ENCODE results near the gene BMP7.

BMP7 gene

DNA sequence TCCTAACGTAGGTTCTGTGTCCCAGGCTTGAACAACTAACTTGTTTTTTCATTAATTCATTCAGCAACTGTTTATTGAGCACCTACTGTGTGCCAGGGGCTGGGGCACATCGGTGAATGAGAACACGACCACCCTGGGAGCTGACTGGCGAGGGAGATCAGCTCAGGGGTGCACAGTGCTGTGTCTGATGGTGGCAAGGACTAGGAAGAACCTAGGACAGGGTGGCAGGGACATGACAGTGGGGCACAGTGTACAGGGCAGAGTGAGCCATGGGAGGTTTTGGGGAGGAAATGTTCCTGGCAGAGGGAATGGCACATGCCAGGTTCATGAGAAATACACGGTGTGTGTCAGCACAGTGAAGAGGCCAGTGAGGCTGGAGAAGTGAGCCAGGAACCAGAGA, 76.7 kb downstream of the BMP7 start (continued):
- TF ChIP-seq, protein P1, sequence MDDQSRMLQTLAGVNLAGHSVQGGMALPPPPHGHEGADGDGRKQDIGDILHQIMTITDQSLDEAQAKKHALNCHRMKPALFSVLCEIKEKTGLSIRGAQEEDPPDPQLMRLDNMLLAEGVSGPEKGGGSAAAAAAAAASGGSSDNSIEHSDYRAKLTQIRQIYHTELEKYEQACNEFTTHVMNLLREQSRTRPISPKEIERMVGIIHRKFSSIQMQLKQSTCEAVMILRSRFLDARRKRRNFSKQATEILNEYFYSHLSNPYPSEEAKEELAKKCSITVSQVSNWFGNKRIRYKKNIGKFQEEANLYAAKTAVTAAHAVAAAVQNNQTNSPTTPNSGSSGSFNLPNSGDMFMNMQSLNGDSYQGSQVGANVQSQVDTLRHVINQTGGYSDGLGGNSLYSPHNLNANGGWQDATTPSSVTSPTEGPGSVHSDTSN (CRISPR knock-in tag; IDR thresholded peaks at IDR 0.05), result no peak
- TF ChIP-seq ZNF624 (tag by site-specific recombination; IDR thresholded peaks at IDR 0.05) (no peak), REPIN1 (tag by site-specific recombination; IDR thresholded peaks at IDR 0.05; ENCODE audit: low read depth) (no peak), TCF7L2 (IDR thresholded peaks at IDR 0.05; ENCODE audit: borderline replicate concordance, low read depth, low read length) (no peak), ZNF610 (tag by site-specific recombination; IDR thresholded peaks at IDR 0.05; ENCODE audit: borderline replicate concordance) (no peak)

DNA sequence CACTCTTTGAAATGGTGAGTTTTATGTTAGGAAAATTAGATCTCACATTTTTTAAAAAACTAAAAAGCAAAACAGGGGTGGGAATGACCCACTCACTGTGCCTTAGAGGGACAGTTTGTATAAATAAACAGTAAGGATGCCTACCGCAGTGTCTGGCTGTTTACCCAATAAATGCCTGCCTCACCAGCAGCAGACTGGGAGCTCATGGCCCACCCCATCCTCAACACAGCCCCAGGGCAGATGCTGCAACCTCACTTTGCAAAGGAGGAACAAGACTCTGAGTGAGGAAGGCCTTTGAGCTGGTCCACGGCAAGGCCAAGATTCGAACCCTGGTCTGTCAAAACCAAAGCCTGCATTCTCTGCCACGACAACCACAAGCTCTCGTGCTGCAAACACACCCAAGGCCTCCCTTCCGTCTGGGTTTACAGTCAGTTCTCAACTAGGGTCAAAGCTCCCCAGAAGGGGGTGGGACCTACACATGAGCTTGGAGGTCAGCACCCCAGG, 77.8 kb downstream of the BMP7 start:
- TF ChIP-seq, protein P2, sequence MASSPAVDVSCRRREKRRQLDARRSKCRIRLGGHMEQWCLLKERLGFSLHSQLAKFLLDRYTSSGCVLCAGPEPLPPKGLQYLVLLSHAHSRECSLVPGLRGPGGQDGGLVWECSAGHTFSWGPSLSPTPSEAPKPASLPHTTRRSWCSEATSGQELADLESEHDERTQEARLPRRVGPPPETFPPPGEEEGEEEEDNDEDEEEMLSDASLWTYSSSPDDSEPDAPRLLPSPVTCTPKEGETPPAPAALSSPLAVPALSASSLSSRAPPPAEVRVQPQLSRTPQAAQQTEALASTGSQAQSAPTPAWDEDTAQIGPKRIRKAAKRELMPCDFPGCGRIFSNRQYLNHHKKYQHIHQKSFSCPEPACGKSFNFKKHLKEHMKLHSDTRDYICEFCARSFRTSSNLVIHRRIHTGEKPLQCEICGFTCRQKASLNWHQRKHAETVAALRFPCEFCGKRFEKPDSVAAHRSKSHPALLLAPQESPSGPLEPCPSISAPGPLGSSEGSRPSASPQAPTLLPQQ (tag by site-specific recombination; IDR thresholded peaks at IDR 0.05), result no peak
- TF ChIP-seq ZNF585B (tag by site-specific recombination; IDR thresholded peaks at IDR 0.05) (no peak), ZFP3 (tag by site-specific recombination; IDR thresholded peaks at IDR 0.05; ENCODE audit: low read depth) (no peak), ZNF426 (tag by site-specific recombination; IDR thresholded peaks at IDR 0.05) (no peak), ZBTB21 (tag by site-specific recombination; IDR thresholded peaks at IDR 0.05) (no peak), ZSCAN16 (tag by site-specific recombination; IDR thresholded peaks at IDR 0.05) (no peak), ZNF626 (tag by site-specific recombination; IDR thresholded peaks at IDR 0.05) (no peak), ZNF140 (tag by site-specific recombination; IDR thresholded peaks at IDR 0.05) (no peak), TCF7L2 (IDR thresholded peaks at IDR 0.05; ENCODE audit: borderline replicate concordance, low read depth, low read length) (no peak), ZNF10 (tag by site-specific recombination; IDR thresholded peaks at IDR 0.05) (no peak), ZNF510 (tag by site-specific recombination; IDR thresholded peaks at IDR 0.05; ENCODE audit: insufficient replicate concordance) (no peak)
- TF ChIP-seq, protein P3, sequence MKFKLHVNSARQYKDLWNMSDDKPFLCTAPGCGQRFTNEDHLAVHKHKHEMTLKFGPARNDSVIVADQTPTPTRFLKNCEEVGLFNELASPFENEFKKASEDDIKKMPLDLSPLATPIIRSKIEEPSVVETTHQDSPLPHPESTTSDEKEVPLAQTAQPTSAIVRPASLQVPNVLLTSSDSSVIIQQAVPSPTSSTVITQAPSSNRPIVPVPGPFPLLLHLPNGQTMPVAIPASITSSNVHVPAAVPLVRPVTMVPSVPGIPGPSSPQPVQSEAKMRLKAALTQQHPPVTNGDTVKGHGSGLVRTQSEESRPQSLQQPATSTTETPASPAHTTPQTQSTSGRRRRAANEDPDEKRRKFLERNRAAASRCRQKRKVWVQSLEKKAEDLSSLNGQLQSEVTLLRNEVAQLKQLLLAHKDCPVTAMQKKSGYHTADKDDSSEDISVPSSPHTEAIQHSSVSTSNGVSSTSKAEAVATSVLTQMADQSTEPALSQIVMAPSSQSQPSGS (tag by site-specific recombination; IDR thresholded peaks at IDR 0.05; ENCODE audit: low read depth), result no peak
- no peak overlapping the region for H3K4me3 ChIP-seq (ENCODE audit: low read depth, low read length)
- no peaks in the 10 kb centered on the region for H3K4me1 ChIP-seq (ENCODE audit: control insufficient read depth, insufficient read depth, low read length)
- no peak overlapping the region for H3K27ac ChIP-seq (ENCODE audit: extremely low read depth, low read depth, low read length)
- ChIA-PET CTCF (no interaction called here), POLR2A (no interaction called here)
- no peaks in the 10 kb centered on the region for H3K9me3 ChIP-seq (ENCODE audit: control insufficient read depth, insufficient read depth, low read depth, low read length)
- H3K36me3 ChIP-seq (ENCODE audit: control insufficient read depth in 2 of 2, insufficient read depth in 1 of 2, low read length in 2 of 2), result peaks cover 0 to 6% of the 10 kb centered on the region in 2 experiments; a peak in 1 of 3 replicates

DNA sequence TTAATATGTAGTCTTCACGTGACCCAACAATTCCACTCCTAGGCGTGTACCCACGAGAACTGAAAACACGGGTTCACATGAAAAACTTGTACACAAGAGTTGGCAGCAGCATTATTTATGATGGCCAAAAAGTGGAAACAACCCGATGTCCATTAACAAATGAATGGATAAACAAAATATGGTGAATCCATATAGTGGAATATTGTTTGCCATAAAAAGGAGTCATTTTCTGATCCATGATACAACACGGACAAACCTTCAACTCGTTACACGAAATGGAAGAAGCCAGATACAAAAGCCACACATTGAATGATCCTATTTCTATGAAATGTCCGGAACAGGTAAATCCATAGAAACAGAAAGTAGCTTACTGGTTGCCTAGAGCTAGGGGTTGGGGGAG, 78.4 kb downstream of the BMP7 start:
- Histone ChIP-seq H3K9me3 (ENCODE audit: control insufficient read depth, insufficient read depth, low read depth, low read length) (no peaks in the 10 kb centered on the region), H3K27ac (ENCODE audit: extremely low read depth, low read depth, low read length) (no peak overlapping the region), H3K36me3 (ENCODE audit: control insufficient read depth in 2 of 2, insufficient read depth in 1 of 2, low read length in 2 of 2) (peaks cover 0 to under 1% of the 10 kb centered on the region in 2 experiments; a peak in 1 of 3 replicates), H3K4me1 (ENCODE audit: control insufficient read depth, insufficient read depth, low read length) (no peaks in the 10 kb centered on the region), H3K4me3 (ENCODE audit: low read depth, low read length) (no peak overlapping the region)
- CTCF ChIA-PET, result no interaction called here
- POLR2A ChIA-PET, result no interaction called here
- TF ChIP-seq ZNF768 (tag by site-specific recombination; IDR thresholded peaks at IDR 0.05) (no peak), ZNF624 (tag by site-specific recombination; IDR thresholded peaks at IDR 0.05) (no peak), ZNF146 (tag by site-specific recombination; IDR thresholded peaks at IDR 0.05) (no peak), ZNF274 (IDR thresholded peaks at IDR 0.05; ENCODE audit: low read length) (no peak), ZNF274 (tag by site-specific recombination; IDR thresholded peaks at IDR 0.05; ENCODE audit: borderline replicate concordance) (no peak), ZNF560 (tag by site-specific recombination; IDR thresholded peaks at IDR 0.05; ENCODE audit: borderline replicate concordance) (no peak), ZNF140 (tag by site-specific recombination; IDR thresholded peaks at IDR 0.05) (0 out of 2 replicates have a peak, but pooled peaks have one; percentile 43), KLF9 (tag by site-specific recombination; IDR thresholded peaks at IDR 0.05; ENCODE audit: low read depth) (no peak)
- TF ChIP-seq, protein P2 (tag by site-specific recombination; IDR thresholded peaks at IDR 0.05), result no peak
